GM12878 (cell line): ENCODE data around the gene NKD2. TPM values are rescaled to one million over a fixed set of nuclear protein-coding genes. Genes with fewer than 3 reads are reported as not detected.

Experiments used
- ATAC-seq: fragments of 200-7000 bp; cut with Tn5 transposase; 3 replicates; pipeline ENCODE4 v1.9.1; 2020; ENCODE audit warnings: mild to moderate bottlenecking, moderate library complexity
- BruUV-seq: library from RNA; stranded (reverse); fragments of 400-500 nt; replicated peaks from 2 replicates; lab custom pipeline; 2021; lab: Mats Ljungman, UMichigan
- CTCF ChIA-PET: fragments of 300-600 bp; sonication (Branson Sonifier 250); formaldehyde crosslinking; extraction: SDS; loops from one replicate; lab custom pipeline; 2021; ENCODE audit warnings: inconsistent platforms; lab: Yijun Ruan, JAX
- POLR2A ChIA-PET: fragments of 350-600 bp; formaldehyde crosslinking; extraction: SDS; loops from one replicate; lab custom pipeline; 2021; ENCODE audit warnings: inconsistent platforms; lab: Charles Lee
- RAD21 ChIA-PET: fragments of 300-600 bp; sonication (Branson Sonifier 250); formaldehyde crosslinking; loops from one replicate; lab custom pipeline; 2023; ENCODE audit warnings: antibody characterized with exemption; ENCODE audit not compliant: unreplicated experiment; lab: Charles Lee
- SMC1A ChIA-PET: fragments of 300-600 bp; sonication (Branson Sonifier 250); formaldehyde crosslinking; loops from one replicate; lab custom pipeline; 2023; ENCODE audit not compliant: unreplicated experiment, uncharacterized antibody; lab: Charles Lee
- DNase-seq: peaks from one replicate; pipeline ENCODE4 v3.0.0-alpha.2; 2011; ENCODE audit warnings: low read depth, low spot score
- FAIRE-seq: peaks from 3 replicates; lab custom pipeline; 2011; peaks lifted over from hg19 to GRCh38; lab: Jason Lieb, UNC
- H2AFZ ChIP-seq: 2 replicates; pipeline ENCODE4 v1.6.0; 2011; ENCODE audit warnings: low read depth, low read length, control low read depth; ENCODE audit not compliant: control insufficient read depth
- H3K27ac ChIP-seq: 2 replicates; pipeline ENCODE4 v1.5.1; 2011; ENCODE audit warnings: control low read depth; ENCODE audit not compliant: control insufficient read depth, insufficient read depth
- H3K27me3 ChIP-seq, 2 experiments: replicated peaks in 1 of 2; 2 replicates each; pipeline versions ENCODE4 v1.6.0 to v1.6.1; 2011; ENCODE audit warnings: low read length in 1 of 2; ENCODE audit not compliant: control insufficient read depth in 2 of 2, insufficient read depth in 2 of 2
- H3K36me3 ChIP-seq, 2 experiments: 2 replicates each; pipeline ENCODE4 v1.5.1; 2011; ENCODE audit warnings: low read length in 1 of 2; ENCODE audit not compliant: control insufficient read depth in 2 of 2, insufficient read depth in 2 of 2
- H3K4me1 ChIP-seq: 2 replicates; pipeline ENCODE4 v1.6.1; 2011; ENCODE audit warnings: mild to moderate bottlenecking, low read length, moderate library complexity, mixed read lengths; ENCODE audit not compliant: control insufficient read depth, insufficient read depth
- H3K4me2 ChIP-seq: 2 replicates; pipeline ENCODE4 v1.6.0; 2011; ENCODE audit warnings: control low read depth; ENCODE audit not compliant: control insufficient read depth, insufficient read depth
- H3K4me3 ChIP-seq: fragments of 200-600 bp; sonication (generic); 2 replicates; pipeline ENCODE4 v1.5.1; 2016
- H3K79me2 ChIP-seq: 2 replicates; pipeline ENCODE4 v1.6.0; 2011; ENCODE audit warnings: low read length; ENCODE audit not compliant: control insufficient read depth, insufficient read depth
- H3K9ac ChIP-seq: 2 replicates; pipeline ENCODE4 v1.8.0; 2011; ENCODE audit warnings: low read length, control low read depth, mixed read lengths; ENCODE audit not compliant: control insufficient read depth, insufficient read depth
- H3K9me3 ChIP-seq: replicated peaks from 3 replicates; pipeline ENCODE4 v1.5.1; 2011; ENCODE audit warnings: mild to moderate bottlenecking, low read length; ENCODE audit not compliant: control insufficient read depth, insufficient read depth
- H4K20me1 ChIP-seq: 2 replicates; pipeline ENCODE4 v1.6.0; 2011; ENCODE audit not compliant: control insufficient read depth, insufficient read depth
- HSF1 ChIP-seq: fragments of 150-350 bp; IDR thresholded peaks from 2 replicates; pipeline ENCODE4 v1.6.1; 2014; ENCODE audit warnings: mild to moderate bottlenecking, low read depth, low read length
- POLR2AphosphoS5 ChIP-seq: IDR thresholded peaks from 2 replicates; pipeline ENCODE4 v1.6.1; 2011; ENCODE audit warnings: mild to moderate bottlenecking, low read length, inconsistent platforms
- RB1 ChIP-seq: fragments of 450-650 bp; formaldehyde crosslinking; IDR thresholded peaks from 2 replicates; pipeline ENCODE4 v1.6.1; 2017; ENCODE audit warnings: mild to moderate bottlenecking, borderline replicate concordance
- TCF7 ChIP-seq: IDR thresholded peaks from 2 replicates; pipeline ENCODE4 v1.6.1; 2014; ENCODE audit warnings: antibody characterized with exemption, borderline replicate concordance
- ZBTB33 ChIP-seq: fragments of 450-650 bp; IDR thresholded peaks from 2 replicates; pipeline ENCODE4 v1.6.1; 2017; ENCODE audit warnings: mild to moderate bottlenecking
- WGBS: methylation state at CpG from one replicate; pipeline ENCODE4 v1.1.6; 2016; ENCODE audit warnings: low lambda C conversion rate; ENCODE audit not compliant: insufficient replicate concordance, insufficient coverage; ENCODE audit errors: missing lambda C conversion rate; 5-methylcytosine and 5-hydroxymethylcytosine counted together
- in situ Hi-C: fragments of 300-500 bp; cut with MboI; formaldehyde crosslinking; loops from 9 replicates; pipeline ENCODE4 v1.14.3; 2018; ENCODE audit warnings: mixed read lengths
- intact Hi-C: fragments of 100-400 bp; cut with micrococcal nuclease; formaldehyde crosslinking; loops from one replicate; pipeline ENCODE4 v1.14.2; 2022; ENCODE audit not compliant: unreplicated experiment
- polyA plus RNA-seq, 11 experiments: library from polyadenylated mRNA; depleted of rRNA in 4 of 11; unstranded in 6 of 11; stranded (reverse) in 5 of 11; fragments of >200 nt; fragmentation: Nextera tagmentation in 4 of 11; fragmentation: Illumina TruSeq in 1 of 11; extraction: Ambion mirVana in 4 of 11; extraction: Trizol in 1 of 11; gene quantifications; 1 replicate in 1 of 11; 2 replicates in 10 of 11; pipeline versions ENCODE4 v1.2.1 to v1.2.3, GENCODE V29; 2011 to 2016; ENCODE audit warnings: inconsistent platforms in 2 of 11, missing spikeins in 2 of 11, low read depth in 1 of 11
- total RNA-seq, 4 experiments: library from RNA; depleted of rRNA in 3 of 4; stranded (reverse); fragments of >200 nt in 3 of 4; fragmentation: Illumina TruSeq in 1 of 4; extraction: Trizol in 1 of 4; gene quantifications; 2 replicates each; pipeline versions ENCODE4 v1.2.1 to v1.2.3, GENCODE V29; 2013 to 2021
- TF ChIP-seq, protein P1 (sequence below): fragments of 450-650 bp; IDR thresholded peaks from 2 replicates; pipeline ENCODE4 v1.6.1; 2017; ENCODE audit warnings: mild to moderate bottlenecking, low read depth, inconsistent platforms; ENCODE audit not compliant: poor library complexity, severe bottlenecking
- TF ChIP-seq, protein P2 (sequence below): fragments of 450-650 bp; IDR thresholded peaks from 2 replicates; pipeline ENCODE4 v1.6.1; 2017; ENCODE audit warnings: mild to moderate bottlenecking, moderate library complexity

Gene NKD2
- total and polyA plus RNA-seq, 10 of the 15 experiments (the other 5 are each of a cell fraction or from before 2014, with no cell fraction given), result 0.20 to 0.83 (median 0.26) TPM; not detected in 7

DNA sequence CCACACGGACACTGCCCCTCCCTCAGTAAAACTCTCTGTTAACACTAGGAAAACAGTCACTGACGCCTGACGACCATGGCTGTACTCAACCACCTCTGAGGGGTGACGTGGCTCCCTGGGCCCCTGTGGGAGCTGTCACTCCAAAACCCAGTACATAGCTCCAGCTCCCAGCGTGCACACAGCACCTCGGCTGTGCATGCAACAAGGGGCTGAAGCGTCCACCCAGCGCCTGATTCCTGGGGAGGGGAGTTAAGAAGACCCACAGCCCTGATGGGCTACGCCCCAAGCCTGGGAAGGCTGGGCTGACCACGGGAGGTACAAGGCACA is 66.9 kb downstream of the NKD2 start:
- Histone ChIP-seq H3K4me2 (no peak overlapping the region), H4K20me1 (no peaks in the 10 kb centered on the region), H2AFZ (no peak overlapping the region), H3K4me1 (no peaks in the 10 kb centered on the region), H3K27ac (no peak overlapping the region), H3K9me3 (no peaks in the 10 kb centered on the region), H3K4me3 (no peak overlapping the region), H3K79me2 (no peaks in the 10 kb centered on the region), H3K27me3 (no peaks in the 10 kb centered on the region), H3K9ac (no peak overlapping the region), H3K36me3 (no peaks in the 10 kb centered on the region)
- 25% methylated on average over 10 of the region's 10 CpGs for WGBS
- POLR2A ChIA-PET, result no interaction called here
- DNase-seq (no peak), FAIRE-seq (no peak), ATAC-seq (no peak; the same call in 2 of the 3 replicates)
- in situ Hi-C loops (no loop called here), intact Hi-C loops (no loop called here)
- RAD21 ChIA-PET, result no interaction called here
- TF ChIP-seq ZBTB33 (no peak), HSF1 (no peak), RB1 (no peak), TCF7 (no peak), POLR2AphosphoS5 (no peak)
- TF ChIP-seq, protein P1, sequence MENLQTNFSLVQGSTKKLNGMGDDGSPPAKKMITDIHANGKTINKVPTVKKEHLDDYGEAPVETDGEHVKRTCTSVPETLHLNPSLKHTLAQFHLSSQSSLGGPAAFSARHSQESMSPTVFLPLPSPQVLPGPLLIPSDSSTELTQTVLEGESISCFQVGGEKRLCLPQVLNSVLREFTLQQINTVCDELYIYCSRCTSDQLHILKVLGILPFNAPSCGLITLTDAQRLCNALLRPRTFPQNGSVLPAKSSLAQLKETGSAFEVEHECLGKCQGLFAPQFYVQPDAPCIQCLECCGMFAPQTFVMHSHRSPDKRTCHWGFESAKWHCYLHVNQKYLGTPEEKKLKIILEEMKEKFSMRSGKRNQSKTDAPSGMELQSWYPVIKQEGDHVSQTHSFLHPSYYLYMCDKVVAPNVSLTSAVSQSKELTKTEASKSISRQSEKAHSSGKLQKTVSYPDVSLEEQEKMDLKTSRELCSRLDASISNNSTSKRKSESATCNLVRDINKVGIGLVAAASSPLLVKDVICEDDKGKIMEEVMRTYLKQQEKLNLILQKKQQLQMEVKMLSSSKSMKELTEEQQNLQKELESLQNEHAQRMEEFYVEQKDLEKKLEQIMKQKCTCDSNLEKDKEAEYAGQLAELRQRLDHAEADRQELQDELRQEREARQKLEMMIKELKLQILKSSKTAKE, result no peak
- TF ChIP-seq, protein P2, sequence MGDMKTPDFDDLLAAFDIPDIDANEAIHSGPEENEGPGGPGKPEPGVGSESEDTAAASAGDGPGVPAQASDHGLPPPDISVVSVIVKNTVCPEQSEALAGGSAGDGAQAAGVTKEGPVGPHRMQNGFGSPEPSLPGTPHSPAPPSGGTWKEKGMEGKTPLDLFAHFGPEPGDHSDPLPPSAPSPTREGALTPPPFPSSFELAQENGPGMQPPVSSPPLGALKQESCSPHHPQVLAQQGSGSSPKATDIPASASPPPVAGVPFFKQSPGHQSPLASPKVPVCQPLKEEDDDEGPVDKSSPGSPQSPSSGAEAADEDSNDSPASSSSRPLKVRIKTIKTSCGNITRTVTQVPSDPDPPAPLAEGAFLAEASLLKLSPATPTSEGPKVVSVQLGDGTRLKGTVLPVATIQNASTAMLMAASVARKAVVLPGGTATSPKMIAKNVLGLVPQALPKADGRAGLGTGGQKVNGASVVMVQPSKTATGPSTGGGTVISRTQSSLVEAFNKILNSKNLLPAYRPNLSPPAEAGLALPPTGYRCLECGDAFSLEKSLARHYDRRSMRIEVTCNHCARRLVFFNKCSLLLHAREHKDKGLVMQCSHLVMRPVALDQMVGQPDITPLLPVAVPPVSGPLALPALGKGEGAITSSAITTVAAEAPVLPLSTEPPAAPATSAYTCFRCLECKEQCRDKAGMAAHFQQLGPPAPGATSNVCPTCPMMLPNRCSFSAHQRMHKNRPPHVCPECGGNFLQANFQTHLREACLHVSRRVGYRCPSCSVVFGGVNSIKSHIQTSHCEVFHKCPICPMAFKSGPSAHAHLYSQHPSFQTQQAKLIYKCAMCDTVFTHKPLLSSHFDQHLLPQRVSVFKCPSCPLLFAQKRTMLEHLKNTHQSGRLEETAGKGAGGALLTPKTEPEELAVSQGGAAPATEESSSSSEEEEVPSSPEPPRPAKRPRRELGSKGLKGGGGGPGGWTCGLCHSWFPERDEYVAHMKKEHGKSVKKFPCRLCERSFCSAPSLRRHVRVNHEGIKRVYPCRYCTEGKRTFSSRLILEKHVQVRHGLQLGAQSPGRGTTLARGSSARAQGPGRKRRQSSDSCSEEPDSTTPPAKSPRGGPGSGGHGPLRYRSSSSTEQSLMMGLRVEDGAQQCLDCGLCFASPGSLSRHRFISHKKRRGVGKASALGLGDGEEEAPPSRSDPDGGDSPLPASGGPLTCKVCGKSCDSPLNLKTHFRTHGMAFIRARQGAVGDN, result no peak
- SMC1A ChIA-PET, result no interaction called here
- BruUV-seq, result no TSS peak
- CTCF ChIA-PET, result no interaction called here
